HG03175 (cell line): Measurements from ENCODE around the gene ZNF880.
"Not testable (repeated sequence)": the region's sequence is repeated elsewhere in the genome, so short reads cannot be mapped to it uniquely, and the experiment has no call there.

Experiments used
- ATAC-seq: cut with Tn5 transposase; IDR thresholded peaks from one replicate; pipeline ENCODE4 v1.9.1; 2021; ENCODE audit warnings: mild to moderate bottlenecking, moderate library complexity; ENCODE audit not compliant: unreplicated experiment

The ZNF880 gene

DNA sequence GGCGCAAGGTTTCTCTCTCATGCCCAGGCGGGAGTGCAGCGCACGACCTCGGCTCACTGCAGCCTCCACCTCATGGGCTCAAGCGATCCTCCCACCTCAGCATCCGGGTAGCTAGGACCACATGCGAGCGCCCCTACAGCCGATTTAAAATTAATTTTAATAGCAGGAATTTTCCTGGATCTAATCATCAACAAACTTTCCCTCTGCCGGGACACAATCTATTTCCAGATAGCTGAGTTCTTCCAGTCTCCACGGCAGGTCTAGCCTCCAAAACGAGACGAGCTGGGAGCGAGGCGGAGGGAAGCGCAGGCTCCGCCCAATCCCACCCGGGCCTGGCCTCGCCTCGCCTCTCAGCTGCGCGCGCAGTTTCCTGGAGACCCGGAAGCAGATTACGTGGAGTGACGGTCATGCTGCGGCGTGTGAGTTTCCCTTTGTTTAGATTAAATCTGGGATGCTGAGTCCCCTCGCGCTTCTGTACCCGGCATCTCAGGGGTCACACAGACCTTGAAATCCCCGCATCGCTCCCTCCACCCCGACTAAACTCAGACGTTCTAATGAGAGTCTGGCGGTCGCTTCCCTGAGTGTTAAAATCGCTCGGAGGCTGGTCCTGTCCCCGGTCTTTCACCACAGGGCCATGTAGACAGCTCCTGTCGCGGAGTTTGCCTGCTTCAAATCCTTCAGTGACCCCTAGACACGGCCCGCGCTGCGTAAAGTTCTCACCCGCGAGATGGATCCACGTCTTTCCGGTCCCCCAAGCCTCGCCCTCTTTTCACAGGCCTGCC lies at the start of gene ZNF880:
Gene ZNF880, plus strand, starts transcription at position 365 of the 782 bp plus-strand sequence. Its CDS starts 43 bp downstream, at position 408.
- no peak for ATAC-seq

DNA sequence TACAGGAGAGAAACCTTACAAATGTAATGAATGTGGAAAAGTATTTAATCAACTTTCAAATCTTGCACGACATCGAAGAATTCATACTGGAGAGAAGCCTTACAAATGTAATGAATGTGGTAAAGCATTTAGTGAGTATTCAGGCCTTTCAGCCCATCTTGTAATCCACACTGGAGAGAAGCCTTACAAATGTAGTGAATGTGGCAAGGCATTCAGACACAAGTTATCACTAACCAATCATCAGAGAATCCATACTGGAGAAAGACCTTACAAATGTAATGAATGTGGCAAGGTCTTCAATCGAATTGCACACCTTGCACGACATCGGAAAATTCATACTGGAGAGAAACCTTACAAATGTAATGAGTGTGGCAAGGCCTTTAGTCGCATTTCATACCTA lies 47.3 kb upstream of the ZNF880 start:
- ATAC-seq = no peak

DNA sequence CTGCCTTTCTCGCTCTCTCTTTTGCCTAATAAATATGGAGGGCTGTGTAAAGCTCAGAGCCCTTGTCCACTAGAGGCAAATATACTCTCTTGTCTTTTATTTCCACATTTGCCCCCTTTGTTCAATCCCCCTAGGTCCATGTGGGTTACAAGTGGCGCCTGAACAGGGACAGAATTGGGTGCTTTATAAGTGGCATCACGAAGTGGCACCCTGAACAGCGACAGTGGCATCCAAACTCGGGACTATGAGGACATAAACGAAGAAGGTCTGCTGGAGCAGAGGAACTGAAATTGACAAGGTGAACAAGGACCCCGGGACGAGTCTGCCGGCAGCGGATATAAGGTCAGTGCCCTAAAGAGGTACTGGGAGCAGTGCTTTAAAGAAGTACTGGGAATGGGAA lies 38.0 kb upstream of the ZNF880 start:
- ATAC-seq = no peak

DNA sequence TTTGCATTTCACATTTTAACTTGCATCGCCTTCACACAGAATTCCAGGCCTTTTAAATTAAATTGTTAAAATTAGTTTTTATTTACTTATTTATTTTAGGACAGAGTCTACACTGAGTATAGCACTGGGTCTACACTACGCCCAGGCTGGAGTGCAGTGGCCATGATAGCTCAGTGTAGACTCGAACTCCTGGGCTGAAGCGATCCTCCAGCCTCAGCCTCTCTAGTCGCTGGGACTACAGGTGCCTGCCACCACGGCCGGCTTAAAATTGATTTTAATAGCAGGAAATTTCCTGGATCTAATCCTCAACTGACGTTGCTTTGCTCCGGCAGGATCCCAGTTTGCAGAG lies 34.0 kb upstream of the ZNF880 start:
- no peak for ATAC-seq

DNA sequence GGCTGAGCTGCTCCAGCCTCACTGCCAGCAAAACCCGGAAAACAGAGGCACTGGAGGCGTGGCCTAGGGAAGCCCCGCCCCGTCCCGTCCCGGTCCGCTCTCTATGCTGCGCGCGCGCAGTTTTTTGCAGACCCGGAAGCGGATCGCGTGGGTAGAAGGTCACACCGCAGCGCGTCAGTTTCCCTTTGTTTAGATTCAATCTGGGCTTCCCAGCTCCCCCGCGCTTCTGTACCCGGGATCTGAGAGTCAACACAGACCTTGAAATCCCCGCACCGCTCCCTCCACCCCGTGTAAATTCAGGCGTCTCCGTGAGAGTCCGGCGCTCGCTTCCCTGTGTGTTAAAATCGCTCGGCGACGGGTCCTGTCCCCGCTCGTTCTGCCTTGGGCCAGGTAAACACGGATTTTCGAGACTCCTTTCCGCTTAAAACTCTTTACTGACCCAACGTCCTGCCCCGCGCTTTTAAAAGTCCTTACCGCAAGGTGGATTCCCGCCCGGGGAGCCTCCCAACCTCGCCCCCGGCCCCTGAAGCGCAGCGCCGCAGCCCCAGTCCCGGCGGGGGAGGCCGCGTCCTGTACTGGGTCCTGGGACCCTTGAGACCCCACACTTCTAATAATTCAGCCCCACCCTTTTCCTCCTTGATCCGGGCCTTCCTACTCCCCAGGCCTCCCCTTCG lies 33.5 kb upstream of the ZNF880 start, which contains the start of gene ZNF610:
Gene ZNF610, plus strand, starts transcription at position 127 of the 674 bp plus-strand sequence. CDS start 12,930 bp downstream, outside the sequence.
- ATAC-seq = no peak

DNA sequence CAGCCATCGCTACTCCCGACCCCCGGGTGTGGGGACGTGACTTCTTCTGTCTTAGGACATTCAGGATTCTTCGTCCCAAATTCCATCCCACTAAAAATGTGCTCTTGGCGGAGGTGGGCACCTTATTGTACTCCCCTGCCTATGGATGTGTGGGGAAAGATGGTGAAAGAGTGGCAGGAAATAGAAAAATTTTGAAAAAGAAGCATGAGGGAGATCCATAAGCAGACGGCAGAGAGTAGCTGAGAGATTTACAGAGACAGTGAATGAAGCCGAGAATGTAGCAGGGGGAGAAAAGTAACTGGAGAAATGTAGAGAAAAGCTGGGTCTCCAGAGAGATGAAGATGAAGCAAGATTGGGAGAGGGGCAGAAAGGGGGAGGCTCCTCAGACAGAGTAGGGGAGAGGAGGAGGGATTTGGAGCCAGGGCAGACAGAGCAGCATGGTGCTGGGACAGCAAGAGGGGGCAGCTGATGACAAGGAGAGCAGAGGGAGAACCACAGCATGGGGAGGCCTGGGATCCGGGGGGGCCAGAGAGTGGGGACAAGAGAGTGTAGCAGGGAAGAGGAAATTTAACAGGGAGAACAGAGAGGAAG lies 32.8 kb upstream of the ZNF880 start:
- ATAC-seq = no peak

DNA sequence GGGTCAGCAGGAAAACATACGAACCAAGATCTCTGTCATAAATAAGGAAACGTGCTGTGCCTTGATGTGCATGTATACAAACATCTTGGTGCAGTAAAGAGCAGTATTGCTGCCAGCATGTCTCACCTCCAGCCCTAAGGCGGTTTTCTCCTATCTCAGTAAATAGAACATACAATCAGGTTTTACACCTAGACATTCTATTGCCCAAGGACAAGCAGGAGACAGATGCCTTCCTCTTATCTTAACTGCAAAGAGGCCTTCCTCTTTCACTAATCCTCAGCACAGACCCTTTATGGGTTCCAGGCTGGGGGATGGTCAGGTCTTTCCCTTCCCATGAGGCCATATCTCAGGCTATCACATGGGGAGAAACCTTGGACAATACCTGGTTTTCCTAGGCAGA lies 30.7 kb upstream of the ZNF880 start:
- not testable (repeated sequence) for ATAC-seq

DNA sequence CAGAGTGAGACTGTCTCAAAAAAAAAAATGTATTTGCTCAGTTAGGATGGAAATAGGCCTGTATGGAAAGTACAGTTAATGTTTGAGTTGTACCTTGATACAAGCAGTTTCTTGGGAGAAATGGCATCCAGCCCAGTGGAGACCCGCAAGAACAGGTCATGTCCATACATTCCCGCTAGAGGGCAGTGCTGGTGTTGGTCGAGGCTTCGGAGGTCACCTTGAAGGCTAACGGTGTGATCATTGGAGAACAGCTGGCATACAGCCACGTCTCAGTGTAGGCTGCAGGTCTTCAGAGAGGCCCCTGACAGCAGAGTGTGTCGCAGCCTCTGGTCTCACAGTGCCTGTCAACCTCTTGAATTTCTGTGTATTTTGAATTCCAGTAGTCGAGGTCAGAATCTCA lies 26.2 kb upstream of the ZNF880 start:
- no peak for ATAC-seq

DNA sequence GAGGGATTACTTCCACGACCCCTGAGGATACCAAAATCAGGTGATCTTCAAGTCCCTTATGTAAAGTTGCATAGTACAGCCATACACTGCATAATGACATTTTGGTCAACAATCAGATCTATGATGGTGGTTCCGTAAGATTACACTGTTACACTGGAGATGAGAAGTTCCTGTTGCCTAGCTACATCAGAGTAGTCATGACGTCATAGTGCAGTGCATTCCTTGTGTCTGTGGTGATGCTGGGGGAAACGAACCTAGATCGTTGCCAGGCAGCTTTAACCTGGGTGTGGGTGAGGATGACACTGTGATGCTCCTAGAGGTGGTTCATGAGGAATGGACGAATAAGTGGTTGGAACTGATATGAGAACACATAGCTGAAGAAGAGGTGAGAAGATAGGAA lies 24.6 kb upstream of the ZNF880 start:
- no peak for ATAC-seq

DNA sequence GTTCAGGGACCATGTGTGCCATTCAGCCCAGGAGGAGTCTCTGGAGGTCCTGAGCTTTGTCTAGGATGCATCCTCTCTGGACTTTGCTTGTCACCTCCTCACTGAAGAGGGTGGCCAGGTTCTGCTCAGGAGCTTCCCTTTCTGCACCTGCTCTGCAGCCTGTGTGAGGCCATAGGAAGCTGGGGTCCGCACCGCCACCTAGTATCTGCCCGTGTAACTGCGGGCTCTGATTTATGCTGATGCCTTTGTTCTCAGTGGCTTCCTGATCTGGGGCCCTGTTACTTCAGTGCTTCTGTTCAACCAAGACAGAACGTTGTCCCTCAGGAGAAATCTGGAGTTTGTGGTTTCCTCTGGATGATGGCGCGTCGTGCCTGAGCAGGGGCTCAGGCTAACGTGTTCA lies 18.2 kb upstream of the ZNF880 start:
- no peak for ATAC-seq

DNA sequence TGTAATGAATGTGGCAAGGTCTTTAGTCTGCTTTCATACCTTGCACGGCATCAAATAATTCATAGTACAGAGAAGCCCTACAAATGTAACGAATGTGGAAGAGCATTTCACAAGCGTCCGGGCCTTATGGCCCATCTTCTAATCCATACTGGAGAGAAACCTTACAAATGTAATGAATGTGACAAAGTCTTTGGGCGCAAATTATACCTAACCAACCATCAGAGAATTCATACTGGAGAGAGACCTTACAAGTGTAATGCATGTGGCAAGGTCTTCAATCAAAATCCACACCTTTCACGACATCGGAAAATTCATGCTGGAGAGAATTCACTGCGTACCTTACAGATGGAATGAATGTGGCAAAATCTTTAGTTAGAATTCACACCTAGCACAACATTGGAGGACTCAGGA lies 3.3 kb upstream of the ZNF880 start:
- ATAC-seq = no peak

DNA sequence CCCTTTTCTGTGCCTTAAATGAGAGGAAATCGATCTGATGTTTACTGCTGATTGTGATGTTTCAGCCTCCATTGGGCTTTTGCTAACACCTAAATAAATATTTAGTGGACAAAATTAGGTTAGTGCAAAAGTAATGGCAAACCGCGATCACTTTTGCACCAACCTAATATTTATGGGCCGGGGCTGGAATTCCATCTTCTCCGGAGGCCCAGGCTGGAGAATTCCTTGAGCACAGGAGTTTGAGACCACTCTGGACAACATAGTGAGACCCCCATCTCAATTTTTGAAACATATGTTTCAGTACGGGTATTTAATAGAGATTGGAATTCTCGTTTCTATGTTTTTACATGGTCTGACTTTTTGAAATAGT lies 603 bp downstream of the ZNF880 start:
- ATAC-seq = no peak

DNA sequence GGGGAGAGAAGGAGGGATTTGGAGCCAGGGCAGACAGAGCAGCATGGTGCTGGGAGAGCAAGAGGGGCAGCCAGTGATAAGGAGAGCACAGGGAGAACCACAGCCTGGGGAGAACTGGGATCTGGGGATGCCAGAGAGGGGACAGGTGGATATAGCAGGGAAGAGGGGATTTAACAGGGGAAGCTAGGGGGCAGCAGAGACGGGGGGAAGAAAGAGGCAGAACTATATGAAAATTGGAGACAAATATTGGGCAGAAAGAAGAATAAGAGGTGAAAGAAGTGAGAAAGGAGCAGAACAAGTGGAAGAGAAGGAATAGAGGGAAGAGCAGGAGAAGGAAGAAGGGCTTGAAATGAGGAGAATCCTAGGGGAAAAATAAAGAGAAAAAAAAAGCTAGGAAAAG lies 21.4 kb downstream of the ZNF880 start:
- ATAC-seq = no peak

DNA sequence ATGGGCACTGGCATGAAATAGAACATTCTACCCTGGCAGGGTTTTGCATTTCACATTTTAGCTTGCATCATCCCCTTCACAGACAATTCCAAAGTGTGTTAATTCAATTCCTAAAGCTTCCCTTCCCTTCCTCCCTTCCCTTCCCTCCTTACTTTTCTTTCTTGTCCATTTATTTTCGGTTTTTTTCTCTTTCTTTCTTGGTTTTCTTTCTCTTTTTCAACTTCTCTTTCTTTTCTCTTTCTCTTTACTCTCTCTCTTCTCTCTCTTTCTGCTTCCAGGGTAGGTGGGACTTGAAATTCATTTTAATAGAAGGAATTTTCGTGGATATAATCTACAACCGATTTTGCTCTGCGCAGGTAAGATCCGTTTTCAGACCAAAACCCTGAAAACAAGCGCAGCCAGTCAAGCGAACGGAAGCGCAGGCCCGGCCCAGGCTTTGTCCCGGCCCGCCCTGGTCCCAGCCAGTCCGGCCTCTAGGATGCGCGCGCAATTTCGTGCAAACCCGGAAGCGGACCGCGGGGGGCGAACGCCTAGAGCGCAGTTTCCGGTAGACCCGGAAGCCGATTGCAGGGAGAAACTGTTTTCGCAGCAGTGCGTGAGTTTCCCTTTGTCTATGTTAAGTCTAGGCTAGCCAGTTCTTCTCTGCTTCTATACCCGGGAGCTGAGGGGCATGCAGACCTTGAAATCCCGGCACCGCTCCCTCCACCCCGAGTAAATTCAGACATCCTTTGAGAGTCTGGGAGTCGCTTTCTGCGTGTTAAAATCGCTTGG lies 27.8 kb downstream of the ZNF880 start, which contains the start of gene ZNF528:
Gene ZNF528, plus strand, starts transcription at position 540 of the 771 bp plus-strand sequence. CDS start 4,165 bp downstream, outside the sequence.
- no peak for ATAC-seq

DNA sequence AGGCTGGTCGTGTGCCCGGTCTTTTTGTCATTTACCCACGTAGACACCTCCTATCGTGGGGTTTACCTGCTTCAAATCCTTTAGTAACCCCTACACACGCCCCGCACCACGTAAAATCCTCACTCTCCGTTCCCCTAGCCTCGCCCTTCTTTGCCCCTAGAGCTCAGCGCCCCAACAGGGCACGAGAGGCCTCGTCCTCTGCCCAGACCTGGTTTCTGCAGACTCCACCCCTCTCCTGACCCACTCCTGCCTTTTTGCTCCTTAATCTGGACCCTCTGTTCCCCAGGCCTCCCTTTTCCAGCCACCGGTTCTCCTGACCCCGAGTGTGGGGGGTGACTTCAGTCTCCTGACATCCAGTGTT lies 28.3 kb downstream of the ZNF880 start:
- no peak for ATAC-seq

DNA sequence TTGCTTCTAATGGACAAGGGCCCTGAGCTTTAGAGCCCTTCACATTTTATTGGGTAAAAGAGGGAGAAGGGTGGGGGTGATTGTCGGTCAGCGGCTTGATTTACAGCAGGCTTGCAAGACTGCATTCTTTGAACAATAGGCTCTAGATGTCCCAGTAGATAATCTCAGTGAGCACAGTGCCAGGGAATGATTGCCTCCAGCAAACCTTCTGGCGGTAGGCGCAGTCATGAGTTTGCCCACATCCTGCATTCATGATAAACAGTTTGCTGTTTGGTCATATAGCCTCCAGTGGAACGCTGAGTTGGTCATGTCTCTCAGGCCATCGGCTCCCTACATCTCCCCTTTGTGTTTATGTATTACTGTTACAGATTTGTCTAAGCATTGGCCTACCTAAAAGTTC lies 40.6 kb downstream of the ZNF880 start:
- no peak for ATAC-seq

DNA sequence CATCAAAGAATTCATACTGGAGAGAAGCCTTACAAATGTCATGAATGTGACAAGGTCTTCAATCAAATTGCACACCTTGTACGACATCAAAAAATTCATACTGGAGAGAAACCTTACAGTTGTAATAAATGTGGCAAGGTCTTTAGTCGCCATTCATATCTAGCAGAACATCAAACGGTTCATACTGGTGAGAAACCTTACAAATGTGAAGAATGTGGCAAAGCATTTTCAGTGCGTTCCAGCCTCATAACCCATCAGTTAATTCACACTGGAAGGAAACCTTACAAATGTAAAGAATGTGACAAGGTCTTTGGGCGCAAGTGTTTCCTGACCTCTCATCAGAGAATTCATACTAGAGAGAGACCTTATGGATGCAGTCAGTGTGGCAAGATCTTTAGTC lies 46.0 kb downstream of the ZNF880 start:
- ATAC-seq = no peak

DNA sequence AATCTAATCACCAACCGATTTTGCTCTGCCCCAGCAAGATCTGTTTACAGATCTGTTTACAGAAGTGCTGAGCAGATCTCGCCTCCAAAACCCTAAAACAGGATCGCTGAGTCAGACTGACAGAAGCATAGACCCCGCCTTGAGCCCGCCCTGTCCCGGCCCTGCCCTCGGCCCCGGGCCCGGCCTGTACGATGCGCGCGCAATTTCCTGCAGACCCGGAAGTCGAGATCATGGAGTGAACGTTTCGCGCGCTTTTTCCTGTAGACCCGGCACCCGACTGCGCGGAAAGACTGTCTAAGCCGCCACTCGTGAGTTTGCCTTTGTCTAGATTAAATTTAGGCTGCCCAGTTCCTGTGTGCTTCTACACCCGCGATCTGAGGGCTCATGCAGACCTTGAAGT lies 59.2 kb downstream of the ZNF880 start, which contains the start of gene ZNF534:
Gene ZNF534, plus strand, starts transcription at position 212 of the 400 bp plus-strand sequence. CDS start 2,327 bp downstream, outside the sequence.
- ATAC-seq = no peak
